ENCODE measurements around the gene SPOCD1.

SPOCD1 gene

DNA sequence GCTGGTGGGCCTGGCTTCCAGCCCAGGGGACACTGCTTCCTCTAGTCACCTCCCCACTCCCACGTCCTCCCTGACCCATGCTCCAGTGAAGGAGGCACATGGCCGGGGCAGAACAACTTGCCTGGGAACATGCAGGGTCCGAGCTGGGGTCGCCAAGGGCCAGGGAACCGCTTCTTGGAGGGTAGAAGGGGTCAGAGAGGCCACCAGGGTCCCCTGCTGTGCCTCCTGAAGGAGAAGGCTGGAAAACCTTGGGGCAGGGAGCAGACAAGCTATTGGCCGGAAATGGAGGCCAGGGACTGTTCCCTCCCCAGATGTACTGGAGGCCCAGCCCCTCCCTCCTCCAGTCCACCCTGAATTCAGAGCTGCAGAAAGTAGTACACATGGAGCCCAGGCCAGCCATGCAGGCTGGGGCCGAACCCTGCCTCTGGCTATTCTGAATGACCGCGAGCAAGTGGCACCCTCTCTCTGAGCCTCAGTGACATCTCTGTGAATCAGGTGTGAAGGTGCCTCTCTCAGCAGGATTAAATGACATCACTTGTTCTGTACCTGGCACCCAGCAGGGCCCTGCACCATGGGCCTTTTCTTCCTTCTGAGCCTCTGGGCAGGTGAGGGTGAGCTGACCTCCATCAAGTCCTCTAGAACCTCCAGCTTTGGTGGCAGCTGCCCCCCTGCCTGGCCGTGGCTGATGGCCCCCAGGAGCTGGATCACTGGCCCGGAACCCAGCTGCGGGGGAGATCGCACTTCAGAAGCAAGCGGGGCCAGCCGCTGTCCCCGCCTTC, 15.7 kb downstream of the SPOCD1 start:
- DNase-seq (ENCODE audit: low spot score), result no peak

DNA sequence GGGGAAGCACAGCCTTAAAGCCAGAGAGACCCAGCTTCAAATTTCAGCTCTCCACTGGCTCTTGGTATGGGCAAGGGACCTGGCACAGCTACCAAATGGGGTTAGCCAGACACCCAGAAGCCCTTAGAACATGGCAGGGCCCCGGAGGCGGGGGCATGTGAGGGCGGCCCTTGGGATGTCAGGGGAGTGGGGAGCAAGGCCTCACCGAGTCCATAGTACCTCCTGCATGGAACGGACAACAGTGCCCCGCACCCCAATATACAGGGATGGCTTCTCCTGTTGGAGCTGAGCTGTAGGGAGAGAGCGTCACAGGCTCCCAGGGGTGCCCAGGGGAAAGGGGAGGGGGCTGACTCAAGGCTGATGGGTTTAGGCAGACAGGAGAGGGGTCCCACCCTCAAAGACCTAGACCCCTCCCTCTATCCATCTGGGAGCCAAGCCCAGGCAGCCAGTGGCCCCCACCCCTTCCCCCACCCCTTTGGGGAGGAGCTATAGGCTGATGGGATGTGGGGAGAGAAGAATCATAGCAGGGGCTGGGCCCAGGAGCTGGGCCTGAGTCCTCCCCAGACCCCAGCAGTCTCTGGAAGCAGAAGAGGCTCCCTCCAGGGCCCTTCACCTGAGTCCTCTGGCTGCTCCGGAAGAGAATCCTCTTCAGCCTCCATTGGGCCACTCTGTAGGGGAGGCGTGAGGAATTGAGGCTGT, 16.5 kb downstream of the SPOCD1 start:
- no peak for DNase-seq (ENCODE audit: low spot score)

DNA sequence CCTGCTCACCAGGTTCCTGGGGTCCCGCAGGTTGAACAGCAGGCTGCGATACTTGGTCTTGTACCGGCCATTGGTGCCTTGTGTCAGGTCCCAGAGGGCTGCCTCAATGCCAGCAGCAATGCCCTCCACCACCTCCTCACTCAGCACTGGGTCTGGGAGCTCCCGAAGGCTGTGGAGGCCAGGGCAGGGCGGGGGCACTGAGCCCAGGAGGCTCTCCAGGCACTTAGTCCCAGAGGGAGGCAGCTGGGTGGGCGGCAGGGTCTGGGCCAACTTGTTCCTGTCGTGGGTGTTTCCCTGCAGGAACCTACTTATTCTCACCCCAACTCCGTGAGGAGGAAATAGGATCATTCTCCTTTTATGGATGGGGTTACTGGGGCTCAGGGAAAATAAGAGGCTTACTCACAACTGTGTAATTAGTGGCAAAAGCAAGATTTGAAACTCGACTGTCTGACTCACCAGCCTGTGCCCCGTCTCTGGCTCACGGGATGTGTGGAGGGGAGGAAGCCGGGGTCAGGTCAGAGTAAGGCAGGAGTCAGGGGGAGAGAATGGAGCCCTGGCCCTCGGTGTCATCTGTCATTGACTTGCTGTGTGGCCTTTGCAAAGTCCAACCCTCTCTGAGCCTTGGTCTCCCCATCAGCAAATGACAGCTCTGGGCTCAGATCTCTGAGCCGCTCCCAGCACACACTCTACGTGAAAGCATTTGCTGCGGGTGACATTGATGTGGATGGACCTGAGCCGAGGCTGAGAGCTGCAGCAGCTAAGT, 17.2 kb downstream of the SPOCD1 start:
- peak; percentile 99 for DNase-seq (ENCODE audit: low spot score)

DNA sequence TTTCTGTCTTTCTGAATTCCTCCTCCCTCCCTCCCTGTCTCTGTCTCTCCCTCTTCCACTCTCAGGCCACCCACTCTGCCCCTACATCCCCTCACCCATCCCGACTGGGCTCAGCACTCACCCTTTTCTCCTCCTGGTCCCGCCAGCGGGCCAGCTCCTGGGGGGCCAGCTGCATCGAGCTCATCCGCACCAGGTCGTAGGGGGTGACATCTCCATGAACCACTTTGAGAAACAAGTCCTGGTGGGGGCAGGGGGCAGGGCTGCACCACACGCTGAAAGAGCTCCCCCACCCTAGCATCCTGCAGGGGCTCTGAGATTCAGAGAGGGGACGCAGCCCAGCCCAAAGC, 17.8 kb downstream of the SPOCD1 start:
- no peak for DNase-seq (ENCODE audit: low spot score)

- no peak for DNase-seq (ENCODE audit: low spot score)
These were observed 18.6 kb downstream of the SPOCD1 start for GRCh38 chr1:31797216-31797615.

DNA sequence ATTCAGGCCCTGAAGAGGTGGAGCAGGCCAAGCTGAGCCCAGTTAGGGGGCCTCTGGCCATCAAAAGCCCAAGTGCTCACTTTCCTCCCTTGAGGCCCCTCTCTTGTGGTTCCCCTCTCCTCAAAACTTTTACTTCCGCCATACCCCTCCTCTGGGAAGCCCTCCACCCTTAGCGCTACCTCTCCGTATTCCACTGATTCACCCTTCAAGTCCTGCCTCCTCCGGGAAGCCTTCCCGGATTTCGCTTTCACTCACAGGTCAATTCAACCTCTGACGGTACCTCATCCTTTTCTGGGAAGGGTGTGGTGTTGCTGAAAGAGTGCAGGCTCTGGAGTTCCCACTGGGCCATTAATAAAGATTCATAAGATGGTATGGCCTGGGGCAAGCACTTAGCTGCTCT, 19.1 kb downstream of the SPOCD1 start:
- DNase-seq (ENCODE audit: low spot score), result peak; percentile 38

GRCh38 chr1:31795801-31796621, 19.8 kb downstream of the SPOCD1 start:
- peak; percentile 62 for DNase-seq (ENCODE audit: low spot score)

- no peak for DNase-seq (ENCODE audit: low spot score)
These were observed 20.6 kb downstream of the SPOCD1 start for GRCh38 chr1:31795096-31795675.

GRCh38 chr1:31793586-31794285, 22.1 kb downstream of the SPOCD1 start:
- DNase-seq (ENCODE audit: low spot score), result no peak

- no peak for DNase-seq (ENCODE audit: low spot score)
These were observed 22.7 kb downstream of the SPOCD1 start for GRCh38 chr1:31793086-31793485.

GRCh38 chr1:31792541-31792940, 23.3 kb downstream of the SPOCD1 start:
- DNase-seq (ENCODE audit: low spot score), result no peak

GRCh38 chr1:31792116-31792515, 23.7 kb downstream of the SPOCD1 start:
- no peak for DNase-seq (ENCODE audit: low spot score)

DNA sequence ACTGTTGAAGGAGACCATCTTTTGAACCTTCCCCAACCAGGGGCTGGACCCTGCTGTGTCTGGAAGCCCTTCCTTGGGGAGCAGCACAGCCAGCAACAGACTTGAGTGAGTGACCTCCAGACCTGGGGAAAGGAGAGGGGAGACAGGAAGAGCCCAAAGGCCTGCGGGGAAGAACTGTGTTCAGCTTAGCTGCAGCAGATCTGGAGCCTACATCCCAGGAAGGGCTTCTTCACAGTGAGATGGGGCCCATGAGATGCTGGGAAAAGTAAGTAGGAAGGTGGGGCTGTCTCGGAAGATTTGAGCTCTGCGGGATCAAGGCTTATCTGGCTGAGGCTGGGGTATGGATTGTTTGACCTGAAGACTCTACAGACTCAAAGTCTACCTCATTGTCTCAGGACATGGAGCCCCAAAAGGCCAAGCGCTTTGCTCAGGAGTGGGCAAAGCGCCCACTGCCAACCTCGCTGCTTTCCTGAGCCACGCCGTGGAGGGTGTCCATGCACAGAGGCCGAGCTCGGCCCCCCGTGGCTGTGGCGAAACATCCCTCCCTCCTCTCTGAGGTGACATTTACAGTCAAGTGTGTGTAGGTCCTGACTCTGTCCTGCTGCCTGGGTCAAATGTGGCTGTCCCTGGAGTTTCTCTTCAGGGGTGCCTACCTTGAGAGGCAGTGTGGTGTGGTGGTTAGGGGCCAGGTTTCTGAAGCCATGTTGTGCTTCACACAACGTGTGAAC, 24.5 kb downstream of the SPOCD1 start:
- DNase-seq (ENCODE audit: low spot score), result no peak

GRCh38 chr1:31790641-31791091, 25.2 kb downstream of the SPOCD1 start:
- DNase-seq (ENCODE audit: low spot score), result no peak

- no peak for DNase-seq (ENCODE audit: low spot score)
These were observed 25.7 kb downstream of the SPOCD1 start for GRCh38 chr1:31790140-31790539.

GRCh38 chr1:31789259-31790065, 26.4 kb downstream of the SPOCD1 start:
- peak; percentile 89 for DNase-seq (ENCODE audit: low spot score)

DNA sequence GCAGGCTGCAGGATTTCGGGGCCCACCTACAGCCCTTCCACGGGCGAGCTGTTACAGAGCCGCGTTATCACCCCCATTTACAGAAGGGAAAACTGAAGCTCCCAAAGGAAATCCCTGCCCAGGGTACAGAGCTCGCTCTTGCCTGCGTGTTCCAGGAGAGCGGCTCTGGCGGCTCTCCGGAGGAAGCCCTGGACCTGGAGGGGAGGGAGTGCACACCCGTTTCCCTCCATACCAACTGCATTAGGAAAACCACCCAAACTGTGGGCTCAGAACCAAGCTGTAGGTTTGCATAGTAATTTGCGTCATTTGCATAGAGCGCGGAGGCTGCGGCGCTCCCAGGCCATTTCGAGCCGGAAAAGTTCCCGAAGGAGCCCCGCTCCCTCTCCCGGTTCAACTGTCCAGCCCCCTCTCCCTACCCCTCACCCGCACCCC, 27.0 kb downstream of the SPOCD1 start:
- peak; percentile 68 for DNase-seq (ENCODE audit: low spot score)

DNA sequence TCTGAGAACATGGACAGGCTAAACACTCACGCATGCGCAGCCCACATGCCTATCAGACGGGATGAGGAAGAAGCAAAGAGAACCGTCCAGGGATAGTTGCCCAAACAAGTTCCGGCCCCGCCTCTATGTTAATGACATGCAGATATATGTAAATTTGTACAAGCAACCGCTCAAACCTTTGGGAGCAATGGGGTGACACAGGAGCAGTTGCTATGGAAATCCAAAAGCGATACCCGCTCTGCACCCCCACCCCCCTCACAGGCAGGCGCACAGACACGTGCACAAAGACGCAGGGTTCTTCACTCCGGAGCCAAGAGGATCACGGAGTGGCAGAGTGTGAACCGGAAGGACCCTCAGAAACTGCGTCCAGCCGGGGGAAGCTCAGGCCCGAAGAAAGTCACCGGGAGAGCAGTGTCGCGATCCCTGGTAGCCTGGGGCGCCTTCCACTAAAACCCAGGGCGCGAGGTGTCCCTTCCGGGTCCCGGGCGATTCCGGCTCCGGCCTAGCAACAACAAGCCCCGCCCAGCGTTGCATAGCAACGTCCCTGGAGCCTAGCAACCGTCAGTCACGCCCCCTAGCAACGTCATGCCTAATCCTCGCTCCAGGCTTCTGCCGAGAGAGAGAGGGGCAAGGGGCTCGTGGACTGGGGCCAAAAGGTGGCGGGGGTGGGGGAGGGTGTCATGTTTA, 27.5 kb downstream of the SPOCD1 start:
- DNase-seq (ENCODE audit: low spot score), result peak; percentile 95

- no peak for DNase-seq (ENCODE audit: low spot score)
These were observed 28.1 kb downstream of the SPOCD1 start for GRCh38 chr1:31787786-31788137.

Measured in RKO (cell line).